ENCODE measurements around the gene MRPL54.

Gene MRPL54

GRCh38 chr19:3733549-3734309, 28.8 kb upstream of the MRPL54 start:
- Histone ChIP-seq H3K4me1 (ENCODE audit: insufficient read depth, poor library complexity, severe bottlenecking) (no peaks in the 10 kb centered on the region), H3K27ac (ENCODE audit: poor library complexity, severe bottlenecking) (no peak overlapping the region), H3K36me3 (ENCODE audit: low read depth) (no peaks in the 10 kb centered on the region), H3K4me3 (ENCODE audit: severe bottlenecking) (no peak overlapping the region), H3K9me3 (ENCODE audit: severe bottlenecking) (no peaks in the 10 kb centered on the region), H3K27me3 (ENCODE audit: insufficient read depth, poor library complexity, severe bottlenecking) (no peaks in the 10 kb centered on the region)
- no peak for DNase-seq (ENCODE audit: low spot score)
- no peak for TF ChIP-seq CTCF (IDR thresholded peaks at IDR 0.05; ENCODE audit: poor library complexity, severe bottlenecking)
- no peak for ATAC-seq (ENCODE audit: low read depth)

- Histone ChIP-seq H3K4me1 (ENCODE audit: insufficient read depth, poor library complexity, severe bottlenecking) (no peaks in the 10 kb centered on the region), H3K27me3 (ENCODE audit: insufficient read depth, poor library complexity, severe bottlenecking) (no peaks in the 10 kb centered on the region), H3K27ac (ENCODE audit: poor library complexity, severe bottlenecking) (no peak overlapping the region), H3K4me3 (ENCODE audit: severe bottlenecking) (no peak overlapping the region), H3K36me3 (ENCODE audit: low read depth) (no peaks in the 10 kb centered on the region), H3K9me3 (ENCODE audit: severe bottlenecking) (no peaks in the 10 kb centered on the region)
- DNase-seq (ENCODE audit: low spot score) (no peak), ATAC-seq (ENCODE audit: low read depth) (no peak)
- TF ChIP-seq CTCF (IDR thresholded peaks at IDR 0.05; ENCODE audit: poor library complexity, severe bottlenecking) = no peak
Measured at GRCh38 chr19:3734310-3734600, 28.2 kb upstream of the MRPL54 start.

- no peaks in the 10 kb centered on the region for H3K9me3 ChIP-seq (ENCODE audit: severe bottlenecking)
- no peak overlapping the region for H3K27ac ChIP-seq (ENCODE audit: poor library complexity, severe bottlenecking)
- TF ChIP-seq CTCF (IDR thresholded peaks at IDR 0.05; ENCODE audit: poor library complexity, severe bottlenecking) = no peak
- no peak overlapping the region for H3K4me3 ChIP-seq (ENCODE audit: severe bottlenecking)
- no peak for DNase-seq (ENCODE audit: low spot score)
- ATAC-seq (ENCODE audit: low read depth) = no peak
- H3K4me1 ChIP-seq (ENCODE audit: insufficient read depth, poor library complexity, severe bottlenecking) = no peaks in the 10 kb centered on the region
- H3K27me3 ChIP-seq (ENCODE audit: insufficient read depth, poor library complexity, severe bottlenecking) = no peaks in the 10 kb centered on the region
- no peaks in the 10 kb centered on the region for H3K36me3 ChIP-seq (ENCODE audit: low read depth)
Measured at GRCh38 chr19:3736106-3736724, 26.3 kb upstream of the MRPL54 start.

GRCh38 chr19:3737487-3738205, 24.8 kb upstream of the MRPL54 start:
- DNase-seq (ENCODE audit: low spot score) (no peak), ATAC-seq (ENCODE audit: low read depth) (no peak)
- Histone ChIP-seq H3K27me3 (ENCODE audit: insufficient read depth, poor library complexity, severe bottlenecking) (no peaks in the 10 kb centered on the region), H3K4me3 (ENCODE audit: severe bottlenecking) (no peak overlapping the region), H3K4me1 (ENCODE audit: insufficient read depth, poor library complexity, severe bottlenecking) (no peaks in the 10 kb centered on the region), H3K27ac (ENCODE audit: poor library complexity, severe bottlenecking) (no peak overlapping the region), H3K9me3 (ENCODE audit: severe bottlenecking) (no peaks in the 10 kb centered on the region), H3K36me3 (ENCODE audit: low read depth) (no peaks in the 10 kb centered on the region)
- no peak for TF ChIP-seq CTCF (IDR thresholded peaks at IDR 0.05; ENCODE audit: poor library complexity, severe bottlenecking)
